CD14-positive monocyte (primary cell): ENCODE measurements around the gene PTPRH. TPM values are rescaled to one million over a fixed set of nuclear protein-coding genes. Genes with fewer than 3 reads are reported as not detected.
A peak's percentile ranks its signal among the peaks of the same experiment; 100 is the strongest.

Experiments used
- DNase-seq, 3 donors: peaks; one replicate each; pipeline ENCODE4 v3.0.0-alpha.2; 2011 to 2022
- H2AFZ ChIP-seq: 2 replicates; pipeline ENCODE4 v1.6.0; 2012; ENCODE audit warnings: mild to moderate bottlenecking, low read depth, low read length, inconsistent platforms; ENCODE audit not compliant: insufficient read depth, poor library complexity, severe bottlenecking
- H3K27ac ChIP-seq, 2 donors: 1 replicate in 1 of 2; 2 replicates in 1 of 2; pipeline ENCODE4 v1.5.1; 2012 to 2013; ENCODE audit warnings: low read length in 2 of 2, control low read depth in 1 of 2, inconsistent platforms in 1 of 2, low read depth in 1 of 2, mild to moderate bottlenecking in 1 of 2
- H3K27me3 ChIP-seq, 2 donors: one replicate each; pipeline versions ENCODE4 v1.6.0 to v1.6.1; 2011 to 2013; ENCODE audit warnings: low read length in 2 of 2; ENCODE audit not compliant: control insufficient read depth in 2 of 2, insufficient read depth in 2 of 2
- H3K36me3 ChIP-seq, 2 donors: replicated peaks in 1 of 2; 1 replicate in 1 of 2; 2 replicates in 1 of 2; pipeline versions ENCODE4 v1.5.1 to v1.6.1; 2012 to 2013; ENCODE audit warnings: low read length in 2 of 2, control low read depth in 1 of 2, inconsistent platforms in 1 of 2, mild to moderate bottlenecking in 1 of 2; ENCODE audit not compliant: insufficient read depth in 2 of 2, control insufficient read depth in 1 of 2
- H3K4me1 ChIP-seq, 2 donors: 1 replicate in 1 of 2; 2 replicates in 1 of 2; pipeline versions ENCODE4 v1.5.1 to v1.6.1; 2012 to 2013; ENCODE audit warnings: low read length in 2 of 2, control low read depth in 1 of 2, inconsistent platforms in 1 of 2, mild to moderate bottlenecking in 1 of 2, moderate library complexity in 1 of 2; ENCODE audit not compliant: insufficient read depth in 2 of 2, control insufficient read depth in 1 of 2
- H3K4me2 ChIP-seq: replicated peaks from 2 replicates; pipeline ENCODE3; 2012; ENCODE audit warnings: low read length, moderate library complexity, mild to moderate bottlenecking; ENCODE audit not compliant: poor library complexity, severe bottlenecking; ENCODE audit errors: extremely low read depth
- H3K4me3 ChIP-seq, 3 experiments: fragments of 200-600 bp in 1 of 3; sonication (generic) in 1 of 3; replicated peaks in 1 of 3; 1 replicate in 2 of 3; 2 replicates in 1 of 3; pipeline ENCODE4 v1.5.1; 2011 to 2013; ENCODE audit warnings: low read length in 3 of 3, mild to moderate bottlenecking in 3 of 3, control low read depth in 2 of 3, low read depth in 2 of 3, inconsistent platforms in 1 of 3, moderate library complexity in 1 of 3
- H3K79me2 ChIP-seq: 2 replicates; pipeline ENCODE4 v1.6.0; 2012; ENCODE audit warnings: mild to moderate bottlenecking, control low read depth, inconsistent platforms, low read length, moderate library complexity; ENCODE audit not compliant: insufficient read depth
- H3K9ac ChIP-seq: 2 replicates; pipeline ENCODE4 v1.6.0; 2017; ENCODE audit warnings: low read length, mild to moderate bottlenecking; ENCODE audit not compliant: insufficient read depth, poor library complexity, severe bottlenecking
- H3K9me3 ChIP-seq, 2 donors: replicated peaks in 1 of 2; 1 replicate in 1 of 2; 2 replicates in 1 of 2; pipeline versions ENCODE4 v1.5.1 to v1.6.1; 2012 to 2013; ENCODE audit warnings: low read length in 2 of 2, control low read depth in 1 of 2; ENCODE audit not compliant: control insufficient read depth in 1 of 2, insufficient read depth in 1 of 2
- H4K20me1 ChIP-seq: 2 replicates; pipeline ENCODE4 v1.6.0; 2012; ENCODE audit warnings: mild to moderate bottlenecking, low read length, control low read depth, moderate library complexity; ENCODE audit not compliant: insufficient read depth
- H3K27ac Mint-ChIP-seq, 7 donors: one replicate each; pipeline ENCODE4 v1.8.0; 2020; ENCODE audit warnings: mild to moderate bottlenecking in 7 of 7, mixed read lengths in 7 of 7, moderate library complexity in 6 of 7, inconsistent platforms in 2 of 7
- H3K27me3 Mint-ChIP-seq, 3 donors: one replicate each; pipeline ENCODE4 v1.8.0; 2021 to 2022; ENCODE audit warnings: low read depth in 3 of 3, mild to moderate bottlenecking in 3 of 3, mixed read lengths in 3 of 3, moderate library complexity in 3 of 3, inconsistent platforms in 1 of 3
- H3K36me3 Mint-ChIP-seq, 2 donors: one replicate each; pipeline ENCODE4 v1.8.0; 2020; ENCODE audit warnings: mixed read lengths in 2 of 2, inconsistent platforms in 1 of 2, mild to moderate bottlenecking in 1 of 2
- H3K4me1 Mint-ChIP-seq: one replicate; pipeline ENCODE4 v1.8.0; 2020; ENCODE audit warnings: mild to moderate bottlenecking, mixed read lengths
- H3K4me3 Mint-ChIP-seq, 2 donors: one replicate each; pipeline ENCODE4 v1.8.0; 2020; ENCODE audit warnings: mild to moderate bottlenecking in 2 of 2, mixed read lengths in 2 of 2, moderate library complexity in 1 of 2
- H3K9me3 Mint-ChIP-seq, 7 donors: one replicate each; pipeline ENCODE4 v1.8.0; 2020 to 2022; ENCODE audit warnings: mixed read lengths in 7 of 7, mild to moderate bottlenecking in 6 of 7, moderate library complexity in 6 of 7, inconsistent platforms in 2 of 7
- WGBS: methylation state at CpG from one replicate; pipeline ENCODE4 v1.1.5; 2013; ENCODE audit warnings: missing lambda C conversion rate; ENCODE audit not compliant: insufficient coverage; 5-methylcytosine and 5-hydroxymethylcytosine counted together
- intact Hi-C, 2 donors: fragments of 100-400 bp; cut with micrococcal nuclease; formaldehyde crosslinking; loops; one replicate each; pipeline versions ENCODE4 v1.15.0 to v1.15.1; 2023
- polyA plus RNA-seq, 3 donors: library from polyadenylated mRNA; depleted of rRNA in 1 of 3; unstranded in 2 of 3; stranded (reverse) in 1 of 3; fragments of 300-500 nt in 2 of 3; fragments of >200 nt in 1 of 3; fragmentation: Illumina TruSeq in 2 of 3; gene quantifications; 1 replicate in 2 of 3; 2 replicates in 1 of 3; pipeline ENCODE4 v1.2.3, GENCODE V29; 2012 to 2021
- TF ChIP-seq, protein P1 (sequence below): fragments of 200-600 bp; IDR thresholded peaks from one replicate; pipeline ENCODE4 v1.8.0; 2022; ENCODE audit warnings: antibody characterized with exemption, mild to moderate bottlenecking

Gene PTPRH
- polyA plus RNA-seq, 3 donors, result 0.08 to 0.53 TPM; not detected in 1

DNA sequence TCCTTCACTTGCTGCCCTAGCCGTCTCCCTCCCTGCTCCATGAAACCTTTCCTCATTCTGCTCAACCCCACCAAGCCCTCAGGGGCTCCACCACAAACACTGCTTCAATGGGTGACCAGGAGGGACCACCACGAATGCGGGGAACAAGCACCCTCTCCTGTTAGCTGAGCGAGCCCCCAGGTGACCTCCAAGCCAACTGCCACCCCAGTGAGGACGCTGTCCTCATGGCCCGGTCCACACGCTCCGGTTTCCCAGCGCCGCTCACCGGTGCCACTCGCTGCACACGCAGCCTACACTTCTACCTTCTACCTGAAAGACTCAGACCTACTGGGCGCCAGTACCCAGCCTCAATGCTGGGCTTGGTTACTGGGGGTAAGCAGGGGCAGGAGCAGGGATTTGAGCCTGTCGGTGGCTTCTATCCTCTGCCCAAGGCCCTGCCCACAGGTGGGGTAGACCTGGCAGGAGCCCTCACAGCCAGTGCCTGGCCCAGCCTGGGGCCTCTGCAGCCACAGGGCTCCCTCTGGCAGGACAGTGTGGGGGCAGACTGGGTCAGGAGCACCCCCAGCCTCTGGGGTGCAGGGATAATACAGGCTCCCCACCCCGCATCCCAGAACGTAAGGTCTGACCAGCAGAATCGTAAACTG is 20.0 kb upstream of the PTPRH start:
- no peak for DNase-seq
- peak overlapping the region in 1 of 2 donors; percentile 37 for H3K4me3 Mint-ChIP-seq
- H3K27me3 Mint-ChIP-seq, result peaks cover 0 to 3% (median 0%) of the 10 kb centered on the region in 3 donors
- Histone ChIP-seq H3K27me3 (no peaks in the 10 kb centered on the region), H3K9me3 (no peaks in the 10 kb centered on the region), H3K4me2 (no peak overlapping the region), H3K4me1 (no peaks in the 10 kb centered on the region), H3K27ac (no peak overlapping the region), H3K36me3 (peaks cover 73 to 81% of the 10 kb centered on the region in 2 donors), H2AFZ (no peak overlapping the region), H4K20me1 (peaks cover 96% of the 10 kb centered on the region), H3K79me2 (peaks cover 18% of the 10 kb centered on the region), H3K4me3 (no peak overlapping the region), H3K9ac (no peak overlapping the region)
- TF ChIP-seq, protein P1, sequence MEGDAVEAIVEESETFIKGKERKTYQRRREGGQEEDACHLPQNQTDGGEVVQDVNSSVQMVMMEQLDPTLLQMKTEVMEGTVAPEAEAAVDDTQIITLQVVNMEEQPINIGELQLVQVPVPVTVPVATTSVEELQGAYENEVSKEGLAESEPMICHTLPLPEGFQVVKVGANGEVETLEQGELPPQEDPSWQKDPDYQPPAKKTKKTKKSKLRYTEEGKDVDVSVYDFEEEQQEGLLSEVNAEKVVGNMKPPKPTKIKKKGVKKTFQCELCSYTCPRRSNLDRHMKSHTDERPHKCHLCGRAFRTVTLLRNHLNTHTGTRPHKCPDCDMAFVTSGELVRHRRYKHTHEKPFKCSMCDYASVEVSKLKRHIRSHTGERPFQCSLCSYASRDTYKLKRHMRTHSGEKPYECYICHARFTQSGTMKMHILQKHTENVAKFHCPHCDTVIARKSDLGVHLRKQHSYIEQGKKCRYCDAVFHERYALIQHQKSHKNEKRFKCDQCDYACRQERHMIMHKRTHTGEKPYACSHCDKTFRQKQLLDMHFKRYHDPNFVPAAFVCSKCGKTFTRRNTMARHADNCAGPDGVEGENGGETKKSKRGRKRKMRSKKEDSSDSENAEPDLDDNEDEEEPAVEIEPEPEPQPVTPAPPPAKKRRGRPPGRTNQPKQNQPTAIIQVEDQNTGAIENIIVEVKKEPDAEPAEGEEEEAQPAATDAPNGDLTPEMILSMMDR, result no peak
- H3K4me1 Mint-ChIP-seq, result peaks cover 5% of the 10 kb centered on the region
- H3K36me3 Mint-ChIP-seq, result peaks cover 57 to 76% of the 10 kb centered on the region in 2 donors
- intact Hi-C loops, result no loop called here
- peak overlapping the region in 2 of 7 donors; percentile 46 to 50 for H3K27ac Mint-ChIP-seq
- H3K9me3 Mint-ChIP-seq, result peaks cover 0 to 2% (median 0%) of the 10 kb centered on the region in 7 donors
- 100% methylated on average over 9 of the region's 18 CpGs for WGBS

DNA sequence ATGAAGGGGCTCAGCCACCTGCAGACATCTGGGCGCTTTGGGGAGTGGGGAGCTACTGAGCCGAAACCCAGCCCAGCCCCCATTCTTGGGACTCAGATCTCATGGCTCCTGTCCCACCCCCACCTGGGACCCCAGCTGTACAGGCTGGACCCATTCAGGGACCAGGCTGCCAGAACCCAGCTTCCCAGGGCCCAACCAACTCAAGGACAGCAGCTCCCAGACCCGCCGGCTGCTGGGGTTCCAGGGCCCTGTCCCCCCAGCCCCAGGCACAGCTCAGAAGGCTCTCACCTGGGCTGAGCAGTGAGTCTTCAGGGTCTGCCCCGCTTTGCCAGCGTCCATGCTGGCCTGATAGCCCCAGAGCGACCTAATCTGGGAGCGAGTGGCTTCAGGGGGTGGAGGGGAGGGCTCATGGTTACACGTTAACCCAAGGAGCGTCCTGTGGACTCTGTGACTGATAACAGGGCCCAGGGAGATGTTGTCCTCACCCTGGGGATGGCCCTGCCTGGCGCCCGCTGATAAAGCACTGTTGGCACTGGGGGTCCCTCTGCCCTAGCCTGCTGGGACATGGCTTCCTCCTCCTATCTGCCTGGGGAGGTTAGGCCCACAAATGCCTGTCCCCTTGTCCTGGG is 19.2 kb upstream of the PTPRH start, which contains the start of gene TMEM86B:
Gene TMEM86B (minus strand): TSS at position 361 of the 629 bp plus-strand sequence. CDS start 22 bp downstream, at position 339.
- 100% methylated on average over 8 of the region's 12 CpGs for WGBS
- H3K9ac ChIP-seq, result no peak within 1 kb of the TSS

More for the DNA sequence above, 19.2 kb upstream of the PTPRH start, which contains the start of gene TMEM86B:
- peaks cover 0 to 3% (median 0%) of the 10 kb centered on the region in 3 donors for H3K27me3 Mint-ChIP-seq
- Histone ChIP-seq H2AFZ (no peak within 1 kb of the TSS), H3K27ac (no peak within 1 kb of the TSS), H3K79me2 (peaks cover 12% of the 10 kb centered on the region), H4K20me1 (peaks cover 95% of the 10 kb centered on the region), H3K36me3 (peaks cover 71 to 81% of the 10 kb centered on the region in 2 donors), H3K4me1 (no peaks in the 10 kb centered on the region), H3K4me2 (no peak within 1 kb of the TSS), H3K4me3 (no peak within 1 kb of the TSS), H3K9me3 (no peaks in the 10 kb centered on the region), H3K27me3 (no peaks in the 10 kb centered on the region)
- H3K4me1 Mint-ChIP-seq, result peaks cover 5% of the 10 kb centered on the region
- intact Hi-C loops, result no loop called here
- H3K36me3 Mint-ChIP-seq, result peaks cover 53 to 73% of the 10 kb centered on the region in 2 donors
- H3K4me3 Mint-ChIP-seq, result peak within 1 kb of the TSS in 1 of 2 donors; percentile 37
- no peak for DNase-seq
- peaks cover 0 to 2% (median 0%) of the 10 kb centered on the region in 7 donors for H3K9me3 Mint-ChIP-seq
- H3K27ac Mint-ChIP-seq, result peak within 1 kb of the TSS in 4 of 7 donors; percentile 0 to 57 (median 30)
- TF ChIP-seq, protein P1, result no peak
